ENCODE data around the gene FAM161B.

GRCh38 chr14:73924337-73924736, 25.6 kb downstream of the FAM161B start:
- TF ChIP-seq POLR2A (IDR thresholded peaks at IDR 0.05; ENCODE audit: low read depth, low read length) (no peak), TAF1 (IDR thresholded peaks at IDR 0.05; ENCODE audit: borderline replicate concordance, low read depth, low read length) (no peak)

Measured in GM12892 (cell line).